GM10266 (cell line): ENCODE data around the gene HIPK3.
"Not testable (repeated sequence)": the region's sequence is repeated elsewhere in the genome, so short reads cannot be mapped to it uniquely, and the experiment has no call there.

Source experiments
- DNase-seq: peaks from one replicate; pipeline ENCODE4 v3.0.0; 2012; ENCODE audit errors: extremely low spot score
- CTCF ChIP-seq: IDR thresholded peaks from 2 replicates; pipeline ENCODE4 v1.5.1; 2012; ENCODE audit warnings: mild to moderate bottlenecking, low read depth; ENCODE audit not compliant: control insufficient read depth, insufficient read depth; ENCODE audit errors: missing control alignments

HIPK3 gene

GRCh38 chr11:33292311-33292710 is 35.1 kb downstream of the HIPK3 start:
- DNase-seq: no peak
- TF ChIP-seq CTCF: no peak

GRCh38 chr11:33294224-33294623 is 37.0 kb downstream of the HIPK3 start:
- no peak for DNase-seq
- no peak for TF ChIP-seq CTCF

GRCh38 chr11:33294797-33295196 is 37.6 kb downstream of the HIPK3 start:
- no peak for DNase-seq
- TF ChIP-seq CTCF: no peak

GRCh38 chr11:33296695-33297094 is 39.5 kb downstream of the HIPK3 start:
- TF ChIP-seq CTCF: no peak

GRCh38 chr11:33303541-33303940 is 46.4 kb downstream of the HIPK3 start:
- TF ChIP-seq CTCF: no peak
- no peak for DNase-seq

More at GRCh38 chr11:33296695-33297094, 39.5 kb downstream of the HIPK3 start:
- no peak for DNase-seq

- DNase-seq: not testable (repeated sequence)
These were observed 49.6 kb downstream of the HIPK3 start for GRCh38 chr11:33306821-33307220.

- TF ChIP-seq CTCF: no peak
- DNase-seq: no peak
These were observed 50.8 kb downstream of the HIPK3 start for GRCh38 chr11:33307984-33308383.

- no peak for DNase-seq
- no peak for TF ChIP-seq CTCF
These were observed 51.9 kb downstream of the HIPK3 start for GRCh38 chr11:33309118-33309517.
